Measurements from ENCODE around the gene TFDP2. TPM values are rescaled to one million over a fixed set of nuclear protein-coding genes. Genes with fewer than 3 reads are reported as not detected.

Gene TFDP2
- total and polyA plus RNA-seq, 2 experiments from 2014 or later = 26.8 to 55.4 TPM

DNA sequence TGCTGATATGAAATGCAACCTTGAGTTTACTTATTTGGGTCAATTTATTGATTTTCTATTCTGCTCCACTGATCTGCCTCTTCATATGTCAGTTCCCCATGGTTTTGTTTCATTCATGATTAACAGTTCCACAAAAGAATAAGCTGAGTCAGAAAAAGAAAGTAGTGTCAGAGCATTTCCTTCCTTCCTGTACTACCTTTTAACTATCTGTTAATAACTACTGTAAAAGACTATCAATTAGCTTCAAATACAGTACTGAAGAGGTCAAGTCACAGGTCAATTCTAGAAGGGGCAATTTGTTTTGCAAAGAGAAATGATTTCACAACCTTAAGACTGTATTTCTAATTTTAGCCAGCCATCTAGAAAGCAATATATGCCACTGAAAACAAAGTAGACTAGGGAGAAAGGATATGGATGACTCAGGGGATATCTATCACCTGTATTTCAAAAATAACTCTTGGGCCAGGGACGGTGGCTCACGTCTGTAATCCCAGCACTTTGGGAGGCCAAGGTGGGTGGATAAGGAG lies 129.5 kb downstream of the TFDP2 start:
- no peaks in the 10 kb centered on the region for H3F3A ChIP-seq (ENCODE audit: insufficient read depth)
- no peaks in the 10 kb centered on the region for H3K27me3 ChIP-seq (replicated peaks; ENCODE audit: insufficient read depth)
- 42% methylated on average over 2 of the region's 2 CpGs for WGBS, 2 experiments (ENCODE audit: low coverage in 1 of 2, low lambda C conversion rate in 2 of 2, missing lambda C conversion rate in 2 of 2)
- H3K4me3 ChIP-seq = no peak overlapping the region
- no peak overlapping the region for H3K4me2 ChIP-seq (ENCODE audit: unreplicated experiment)
- in situ Hi-C loops (cut with MboI) = no loop called here
- no peak for TF ChIP-seq EZH2 (IDR thresholded peaks at IDR 0.05; ENCODE audit: insufficient read depth, poor library complexity, severe bottlenecking)
- no peak for TF ChIP-seq EZH2phosphoT487 (IDR thresholded peaks at IDR 0.05; ENCODE audit: insufficient read depth, low read depth)
- H3K36me3 ChIP-seq (ENCODE audit: low read depth) = no peaks in the 10 kb centered on the region
- H3K27ac ChIP-seq = no peak overlapping the region
- no peaks in the 10 kb centered on the region for H3K9me2 ChIP-seq (ENCODE audit: insufficient read depth)
- DNase-seq = no peak
- H3K9ac ChIP-seq = no peak overlapping the region
- H3K79me2 ChIP-seq (ENCODE audit: insufficient read depth) = no peaks in the 10 kb centered on the region
- H4K20me1 ChIP-seq (ENCODE audit: insufficient read depth) = no peaks in the 10 kb centered on the region
- no peak overlapping the region for H2AFZ ChIP-seq
- no peaks in the 10 kb centered on the region for H3K9me3 ChIP-seq (ENCODE audit: low read depth)
- peaks cover 8% of the 10 kb centered on the region for H3K4me1 ChIP-seq (ENCODE audit: insufficient read depth)

DNA sequence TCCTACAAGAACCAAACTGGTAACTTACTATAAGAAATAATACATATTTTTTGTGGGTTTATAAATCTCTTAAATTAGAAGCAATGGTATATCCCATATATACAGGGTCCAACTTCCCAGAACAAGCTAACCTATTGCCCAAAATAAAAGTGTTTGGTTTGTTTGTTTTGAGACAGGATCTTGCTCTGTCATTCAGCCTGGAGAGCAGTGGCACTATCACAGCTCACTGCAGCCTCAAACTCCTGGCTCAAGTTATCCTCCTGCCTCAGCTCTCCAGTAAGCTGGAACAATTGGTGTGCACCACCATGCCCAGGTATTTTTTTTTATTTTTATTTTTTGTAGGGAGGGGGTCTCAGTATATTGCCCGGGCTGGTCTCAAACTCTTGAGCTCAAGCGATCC lies 135.4 kb downstream of the TFDP2 start:
- Histone ChIP-seq H3K9me3 (ENCODE audit: low read depth) (no peaks in the 10 kb centered on the region), H3K4me1 (ENCODE audit: insufficient read depth) (no peaks in the 10 kb centered on the region), H3K4me2 (ENCODE audit: unreplicated experiment) (no peak overlapping the region), H3F3A (ENCODE audit: insufficient read depth) (no peaks in the 10 kb centered on the region), H3K4me3 (no peak overlapping the region), H3K36me3 (ENCODE audit: low read depth) (no peaks in the 10 kb centered on the region), H3K27me3 (replicated peaks; ENCODE audit: insufficient read depth) (no peaks in the 10 kb centered on the region), H2AFZ (no peak overlapping the region), H3K79me2 (ENCODE audit: insufficient read depth) (no peaks in the 10 kb centered on the region), H3K27ac (no peak overlapping the region), H3K9me2 (ENCODE audit: insufficient read depth) (no peaks in the 10 kb centered on the region), H4K20me1 (ENCODE audit: insufficient read depth) (no peaks in the 10 kb centered on the region), H3K9ac (no peak overlapping the region)
- WGBS, 2 experiments (ENCODE audit: low coverage in 1 of 2, low lambda C conversion rate in 2 of 2, missing lambda C conversion rate in 2 of 2) = 78 to 86% methylated on average over 2 of the region's 2 CpGs
- DNase-seq = no peak
- no peak for TF ChIP-seq EZH2 (IDR thresholded peaks at IDR 0.05; ENCODE audit: insufficient read depth, poor library complexity, severe bottlenecking)
- TF ChIP-seq EZH2phosphoT487 (IDR thresholded peaks at IDR 0.05; ENCODE audit: insufficient read depth, low read depth) = no peak
- in situ Hi-C loops (cut with MboI) = no loop called here

DNA sequence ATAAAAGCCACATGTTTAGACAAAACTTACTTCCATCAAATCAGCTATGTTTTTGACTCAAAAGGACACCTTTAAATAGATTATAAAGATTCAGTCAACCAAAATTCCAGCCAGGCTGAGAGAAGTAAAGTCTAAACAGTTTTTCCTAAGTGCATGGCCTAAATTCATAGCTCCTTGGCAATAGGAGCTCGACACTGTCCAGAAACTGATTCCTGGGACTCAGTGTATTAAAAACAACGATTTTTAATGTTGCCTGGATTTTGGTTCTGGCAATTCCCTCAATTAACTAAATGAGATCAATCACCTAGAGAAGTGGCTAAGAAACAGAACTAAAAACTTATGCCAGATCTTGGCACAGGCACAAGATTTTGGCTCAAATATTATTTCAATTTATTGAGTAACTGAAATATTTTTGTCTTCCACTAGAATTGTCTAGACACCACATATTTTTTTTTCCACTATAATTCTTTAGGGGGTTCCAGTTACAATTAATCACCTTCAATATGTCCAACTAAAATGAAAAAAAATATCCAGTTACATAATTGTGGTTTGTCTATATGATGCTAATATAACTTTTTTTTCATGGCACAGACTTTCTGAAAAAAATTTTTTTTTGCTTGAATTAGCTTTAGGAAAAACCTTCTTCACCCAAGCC lies 135.9 kb downstream of the TFDP2 start:
- H3K9me2 ChIP-seq (ENCODE audit: insufficient read depth) = no peaks in the 10 kb centered on the region
- no peak overlapping the region for H3K4me3 ChIP-seq
- DNase-seq = no peak
- no peaks in the 10 kb centered on the region for H3K27me3 ChIP-seq (replicated peaks; ENCODE audit: insufficient read depth)
- no peaks in the 10 kb centered on the region for H3F3A ChIP-seq (ENCODE audit: insufficient read depth)
- H3K27ac ChIP-seq = no peak overlapping the region
- no peaks in the 10 kb centered on the region for H4K20me1 ChIP-seq (ENCODE audit: insufficient read depth)
- 16 to 28% methylated on average over 2 of the region's 2 CpGs for WGBS, 2 experiments (ENCODE audit: low coverage in 1 of 2, low lambda C conversion rate in 2 of 2, missing lambda C conversion rate in 2 of 2)
- H3K9ac ChIP-seq = no peak overlapping the region
- no peaks in the 10 kb centered on the region for H3K9me3 ChIP-seq (ENCODE audit: low read depth)
- in situ Hi-C loops (cut with MboI) = no loop called here
- no peak overlapping the region for H3K4me2 ChIP-seq (ENCODE audit: unreplicated experiment)
- H3K4me1 ChIP-seq (ENCODE audit: insufficient read depth) = no peaks in the 10 kb centered on the region
- H3K36me3 ChIP-seq (ENCODE audit: low read depth) = no peaks in the 10 kb centered on the region
- H3K79me2 ChIP-seq (ENCODE audit: insufficient read depth) = no peaks in the 10 kb centered on the region
- H2AFZ ChIP-seq = no peak overlapping the region
- TF ChIP-seq EZH2 (IDR thresholded peaks at IDR 0.05; ENCODE audit: insufficient read depth, poor library complexity, severe bottlenecking) (no peak), EZH2phosphoT487 (IDR thresholded peaks at IDR 0.05; ENCODE audit: insufficient read depth, low read depth) (no peak)

GRCh38 chr3:142009029-142009428 lies 140.3 kb downstream of the TFDP2 start:
- H3K4me2 ChIP-seq (ENCODE audit: unreplicated experiment) = no peak overlapping the region
- WGBS, 2 experiments (ENCODE audit: low coverage in 1 of 2, low lambda C conversion rate in 2 of 2, missing lambda C conversion rate in 2 of 2) = 92 to 100% methylated on average over 1 of the region's 1 CpG
- in situ Hi-C loops (cut with MboI) = no loop called here
- no peak for DNase-seq
- H3K36me3 ChIP-seq (ENCODE audit: low read depth) = no peaks in the 10 kb centered on the region
- no peaks in the 10 kb centered on the region for H3F3A ChIP-seq (ENCODE audit: insufficient read depth)
- no peaks in the 10 kb centered on the region for H3K4me1 ChIP-seq (ENCODE audit: insufficient read depth)
- H4K20me1 ChIP-seq (ENCODE audit: insufficient read depth) = no peaks in the 10 kb centered on the region
- H3K79me2 ChIP-seq (ENCODE audit: insufficient read depth) = no peaks in the 10 kb centered on the region
- no peak overlapping the region for H3K4me3 ChIP-seq
- no peak for TF ChIP-seq EZH2phosphoT487 (IDR thresholded peaks at IDR 0.05; ENCODE audit: insufficient read depth, low read depth)
- TF ChIP-seq EZH2 (IDR thresholded peaks at IDR 0.05; ENCODE audit: insufficient read depth, poor library complexity, severe bottlenecking) = no peak
- no peak overlapping the region for H3K27ac ChIP-seq
- no peaks in the 10 kb centered on the region for H3K9me2 ChIP-seq (ENCODE audit: insufficient read depth)
- H3K27me3 ChIP-seq (replicated peaks; ENCODE audit: insufficient read depth) = no peaks in the 10 kb centered on the region
- no peaks in the 10 kb centered on the region for H3K9me3 ChIP-seq (ENCODE audit: low read depth)
- no peak overlapping the region for H2AFZ ChIP-seq
- H3K9ac ChIP-seq = no peak overlapping the region

All from GM23248 (cell line).